ENCODE results near the gene KPNA2. TPM values are rescaled to one million over a fixed set of nuclear protein-coding genes. Genes with fewer than 3 reads are reported as not detected.
"Not testable (repeated sequence)": the region's sequence is repeated elsewhere in the genome, so short reads cannot be mapped to it uniquely, and the experiment has no call there.

Gene KPNA2
- total and polyA plus RNA-seq, 7 donors, result 7.4 to 63.6 (median 16.1) TPM

- H3K9me3 ChIP-seq, result no peaks in the 10 kb centered on the region
- TF ChIP-seq EP300 (IDR thresholded peaks at IDR 0.05), result no peak
- no peak for TF ChIP-seq CTCF (IDR thresholded peaks at IDR 0.05)
- TF ChIP-seq POLR2AphosphoS5 (IDR thresholded peaks at IDR 0.05), result no peak
- no peak for TF ChIP-seq POLR2A (IDR thresholded peaks at IDR 0.05)
- H3K4me3 ChIP-seq, result peak overlapping the region in 3 of 4 donors; percentile 53 to 66 (median 60)
- no peaks in the 10 kb centered on the region for H3K27me3 ChIP-seq
- WGBS, 2 donors, result 64 to 83% methylated on average over 9 of the region's 9 CpGs
- peaks cover 0 to 6% (median 5%) of the 10 kb centered on the region in 4 donors for H3K4me1 ChIP-seq
- DNase-seq, result no peak
- no peaks in the 10 kb centered on the region for H3K36me3 ChIP-seq
- intact Hi-C loops (cut with DNase I), result no loop called here
- H3K27ac ChIP-seq, result peak overlapping the region; percentile 84 to 92 (median 88)
Observed at GRCh38 chr17:68019336-68019674, 16.2 kb upstream of the KPNA2 start.

GRCh38 chr17:68019675-68020408, 15.7 kb upstream of the KPNA2 start:
- intact Hi-C loops (cut with DNase I), result loop anchor here (1.0 to 2.0 kb wide), 3 partner anchors 15 to 57 kb away; partner anchors contain the start of gene KPNA2
- 1% methylated on average over 51 of the region's 51 CpGs for WGBS, 2 donors
- TF ChIP-seq POLR2AphosphoS5 (IDR thresholded peaks at IDR 0.05), result peak in 3 of 4 donors; percentile 48 to 76 (median 55)
- peak in 1 of 4 donors; percentile 7 for TF ChIP-seq EP300 (IDR thresholded peaks at IDR 0.05)
- TF ChIP-seq CTCF (IDR thresholded peaks at IDR 0.05), result peak in 2 of 4 experiments; percentile 41 to 50
- peak in 1 of 2 donors; percentile 12 for TF ChIP-seq POLR2A (IDR thresholded peaks at IDR 0.05)

GRCh38 chr17:68020409-68020756, 15.2 kb upstream of the KPNA2 start:
- Histone ChIP-seq H3K36me3 (no peaks in the 10 kb centered on the region), H3K27ac (peak overlapping the region; percentile 84 to 92 (median 88)), H3K4me3 (peak overlapping the region; percentile 45 to 66 (median 56)), H3K27me3 (no peaks in the 10 kb centered on the region), H3K4me1 (peaks cover 0 to 6% (median 5%) of the 10 kb centered on the region in 4 donors), H3K9me3 (no peaks in the 10 kb centered on the region)
- no peak for TF ChIP-seq POLR2AphosphoS5 (IDR thresholded peaks at IDR 0.05)
- TF ChIP-seq CTCF (IDR thresholded peaks at IDR 0.05), result no peak
- TF ChIP-seq POLR2A (IDR thresholded peaks at IDR 0.05), result no peak
- TF ChIP-seq EP300 (IDR thresholded peaks at IDR 0.05), result no peak
- no peak for DNase-seq
- 0 to 1% methylated on average over 12 of the region's 12 CpGs for WGBS, 2 donors
- intact Hi-C loops (cut with DNase I), result loop anchor here (1.0 to 2.0 kb wide), 3 partner anchors 14 to 57 kb away; partner anchors contain the start of gene KPNA2

More at GRCh38 chr17:68019675-68020408, 15.7 kb upstream of the KPNA2 start:
- Histone ChIP-seq H3K4me3 (peak overlapping the region; percentile 45 to 66 (median 56)), H3K27ac (peak overlapping the region; percentile 84 to 92 (median 88)), H3K9me3 (no peaks in the 10 kb centered on the region), H3K27me3 (no peaks in the 10 kb centered on the region), H3K4me1 (peaks cover 0 to 6% (median 5%) of the 10 kb centered on the region in 4 donors), H3K36me3 (no peaks in the 10 kb centered on the region)
- DNase-seq, result peak; percentile 97

GRCh38 chr17:68020791-68021190, 14.7 kb upstream of the KPNA2 start:
- WGBS, 2 donors, result 50 to 75% methylated on average over 13 of the region's 13 CpGs
- not testable (repeated sequence) for H3K9me3 ChIP-seq, H3K4me1 ChIP-seq, DNase-seq, H3K27me3 ChIP-seq, H3K36me3 ChIP-seq
- peak overlapping the region in 3 of 4 donors; percentile 53 to 66 (median 60) for H3K4me3 ChIP-seq
- intact Hi-C loops (cut with DNase I), result loop anchor here (1.0 to 2.0 kb wide), 3 partner anchors 14 to 57 kb away; partner anchors contain the start of gene KPNA2
- peak overlapping the region; percentile 84 to 92 (median 88) for H3K27ac ChIP-seq

- TF ChIP-seq CTCF (IDR thresholded peaks at IDR 0.05) (no peak), POLR2AphosphoS5 (IDR thresholded peaks at IDR 0.05) (no peak), POLR2A (IDR thresholded peaks at IDR 0.05) (no peak), EP300 (IDR thresholded peaks at IDR 0.05) (no peak)
- intact Hi-C loops (cut with DNase I), result loop anchor here (2.0 kb wide), 1 partner anchor 13 kb away; the partner anchor contains the start of gene KPNA2
- Histone ChIP-seq H3K4me3 (no peak overlapping the region), H3K27me3 (no peaks in the 10 kb centered on the region), H3K4me1 (peaks cover 0 to 6% (median 5%) of the 10 kb centered on the region in 4 donors), H3K36me3 (no peaks in the 10 kb centered on the region), H3K27ac (no peak overlapping the region), H3K9me3 (no peaks in the 10 kb centered on the region)
- WGBS, 2 donors, result 90 to 96% methylated on average over 8 of the region's 8 CpGs
- DNase-seq, result no peak
Observed at GRCh38 chr17:68021963-68022362, 13.6 kb upstream of the KPNA2 start.

- DNase-seq; H3K27me3 ChIP-seq; H3K4me3 ChIP-seq; H3K36me3 ChIP-seq; H3K9me3 ChIP-seq; H3K4me1 ChIP-seq; intact Hi-C loops (cut with DNase I); H3K27ac ChIP-seq: not testable (repeated sequence)
- WGBS, 2 donors, result 96% methylated on average over 15 of the region's 15 CpGs
Observed at GRCh38 chr17:68022547-68022946, 13.0 kb upstream of the KPNA2 start.

Data from sigmoid colon (tissue), 7 donors.